GM21390 (cell line): ENCODE data around the gene PGAM5.
A peak's percentile ranks its signal among the peaks of the same experiment; 100 is the strongest.
"Not testable (repeated sequence)": the region's sequence is repeated elsewhere in the genome, so short reads cannot be mapped to it uniquely, and the experiment has no call there.

Experiments used
- ATAC-seq: cut with Tn5 transposase; IDR thresholded peaks from one replicate; pipeline ENCODE4 v1.9.1; 2021; ENCODE audit not compliant: unreplicated experiment

Gene PGAM5

DNA sequence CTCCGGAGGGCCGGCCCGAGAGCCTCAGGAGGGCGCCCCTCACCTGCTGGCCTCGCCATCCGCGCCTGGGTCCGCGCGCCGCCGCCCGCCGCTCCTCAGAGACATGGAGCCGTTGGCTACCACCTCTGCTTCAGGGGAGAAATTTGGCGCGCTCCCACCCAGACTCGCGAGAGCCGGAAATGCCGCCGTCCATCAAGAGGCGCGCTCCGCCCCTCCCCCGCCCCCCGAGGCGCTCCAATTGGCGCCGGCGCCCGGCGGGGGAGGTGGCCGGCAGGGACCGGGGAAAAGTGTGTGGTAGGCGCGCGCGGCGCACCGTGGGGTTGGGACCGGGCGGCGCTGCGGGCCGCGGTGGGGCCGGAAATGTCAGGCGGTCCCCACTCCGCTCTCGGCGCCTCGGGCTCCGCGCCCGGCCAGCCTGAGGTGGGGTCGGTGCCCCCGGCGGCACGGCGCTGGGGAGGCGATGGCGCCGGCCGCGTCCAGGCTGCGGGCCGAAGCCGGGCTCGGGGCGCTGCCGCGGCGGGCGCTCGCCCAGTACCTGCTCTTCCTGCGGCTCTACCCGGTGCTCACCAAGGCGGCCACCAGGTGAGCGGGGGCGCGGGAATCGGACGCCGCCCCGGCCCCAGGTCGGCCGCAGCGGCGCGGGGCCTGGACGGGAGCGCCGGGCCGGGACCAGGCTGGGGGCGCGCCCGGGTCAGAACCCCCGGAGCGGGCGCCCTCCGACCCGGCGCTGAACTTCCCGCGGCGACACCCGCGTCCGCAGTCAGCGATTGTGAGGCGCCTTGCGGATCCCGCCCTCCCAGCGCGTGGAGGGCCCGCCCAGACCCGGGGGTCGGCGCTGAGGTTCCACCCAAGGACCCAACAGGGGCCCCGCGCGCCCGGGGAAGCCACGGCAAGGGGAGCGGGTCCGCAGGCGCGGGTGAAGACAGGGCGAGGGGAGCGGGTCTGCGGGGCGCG lies 23.2 kb upstream of the PGAM5 start, which contains the start of the genes POLE and PXMP2:
Gene POLE (minus strand): TSS at position 132 of the 954 bp plus-strand sequence. CDS start 27 bp downstream, at position 105.
Gene PXMP2 (plus strand): TSS at position 377 of the 954 bp plus-strand sequence. CDS start 84 bp downstream, at position 461.
- ATAC-seq: peak; percentile 89

DNA sequence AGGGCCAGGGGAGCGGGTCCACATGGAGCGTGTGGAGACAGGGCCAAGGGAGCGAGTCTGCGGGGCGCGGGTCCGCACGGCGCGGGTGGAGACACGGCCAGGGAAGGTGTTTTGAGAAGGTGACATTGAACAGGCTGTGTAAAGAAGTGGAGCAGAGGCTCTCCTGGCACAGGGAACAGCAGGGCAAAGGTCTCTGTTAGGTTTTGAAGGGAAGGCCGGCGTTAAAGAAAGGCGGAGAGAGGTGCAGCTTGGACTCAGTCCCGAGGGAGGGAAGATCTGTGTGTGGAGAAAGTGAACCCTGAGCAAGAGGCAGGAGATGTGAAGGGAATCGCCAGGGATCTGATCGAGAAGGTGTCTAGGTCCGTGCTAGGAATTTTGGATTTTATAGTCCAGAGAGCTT lies 21.4 kb upstream of the PGAM5 start:
- no peak for ATAC-seq

DNA sequence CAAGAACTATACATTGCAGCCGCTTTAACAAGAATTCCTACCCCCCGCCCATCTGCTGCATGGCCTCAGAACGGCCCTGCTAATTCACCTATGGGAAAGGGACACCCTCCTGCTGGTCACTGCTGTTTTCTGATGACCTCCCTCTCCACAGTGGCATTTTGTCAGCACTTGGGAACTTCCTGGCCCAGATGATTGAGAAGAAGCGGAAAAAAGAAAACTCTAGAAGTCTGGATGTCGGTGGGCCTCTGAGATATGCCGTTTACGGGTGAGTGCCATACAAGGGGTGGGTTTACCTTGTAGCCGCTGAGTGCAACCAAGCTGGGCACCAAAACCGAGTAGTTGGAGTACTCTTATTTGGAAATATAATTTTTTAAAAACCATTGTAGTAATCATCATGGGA lies 20.5 kb upstream of the PGAM5 start:
- no peak for ATAC-seq

DNA sequence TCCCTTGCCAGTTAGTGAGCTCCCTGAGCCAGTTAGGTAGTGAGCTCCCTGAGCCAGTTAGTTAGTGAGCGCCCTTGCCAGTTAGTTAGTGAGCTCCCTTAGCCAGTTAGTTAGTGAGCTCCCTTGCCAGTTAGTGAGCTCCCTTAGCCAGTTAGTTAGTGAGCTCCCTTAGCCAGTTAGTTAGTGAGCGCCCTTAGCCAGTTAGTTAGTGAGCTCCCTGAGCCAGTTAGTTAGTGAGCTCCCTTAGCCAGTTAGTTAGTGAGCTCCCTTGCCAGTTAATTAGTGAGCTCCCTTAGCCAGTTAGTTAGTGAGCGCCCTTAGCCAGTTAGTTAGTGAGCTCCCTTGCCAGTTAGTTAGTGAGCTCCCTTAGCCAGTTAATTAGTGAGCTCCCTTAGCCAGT lies 18.6 kb upstream of the PGAM5 start:
- not testable (repeated sequence) for ATAC-seq

DNA sequence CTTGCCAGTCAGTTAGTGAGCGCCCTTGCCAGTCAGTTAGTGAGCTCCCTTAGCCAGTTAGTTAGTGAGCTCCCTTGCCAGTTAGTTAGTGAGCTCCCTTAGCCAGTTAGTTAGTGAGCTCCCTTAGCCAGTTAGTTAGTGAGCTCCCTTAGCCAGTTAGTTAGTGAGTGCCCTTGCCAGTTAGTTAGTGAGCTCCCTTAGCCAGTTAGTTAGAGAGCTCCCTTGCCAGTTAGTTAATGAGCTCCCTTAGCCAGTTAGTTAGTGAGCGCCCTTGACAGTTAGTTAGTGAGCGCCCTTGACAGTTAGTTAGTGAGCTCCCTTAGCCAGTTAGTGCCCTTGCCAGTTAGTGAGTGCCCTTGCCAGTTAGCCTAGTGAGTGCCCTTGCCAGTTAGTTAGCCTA lies 15.8 kb upstream of the PGAM5 start:
- ATAC-seq: not testable (repeated sequence)

DNA sequence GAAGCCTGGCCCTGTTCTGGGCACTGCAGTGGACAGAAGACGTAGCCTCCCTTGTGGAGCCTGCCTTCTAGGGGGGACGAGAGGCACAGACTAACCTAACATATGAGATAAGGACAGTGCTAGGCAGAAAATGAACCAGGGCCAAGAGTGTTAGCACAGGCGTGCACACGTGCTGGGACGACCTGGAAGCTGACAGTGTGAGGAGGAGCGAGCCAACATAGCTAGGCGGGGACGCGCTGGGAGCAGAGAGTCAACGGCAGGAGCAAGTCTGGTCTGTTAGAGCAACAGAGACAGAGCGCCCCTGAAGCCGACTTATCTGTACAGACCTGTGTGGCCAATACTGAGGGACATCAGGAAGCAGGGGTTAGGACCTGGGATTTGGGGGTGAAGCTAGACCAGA lies 15.2 kb upstream of the PGAM5 start:
- ATAC-seq: no peak

DNA sequence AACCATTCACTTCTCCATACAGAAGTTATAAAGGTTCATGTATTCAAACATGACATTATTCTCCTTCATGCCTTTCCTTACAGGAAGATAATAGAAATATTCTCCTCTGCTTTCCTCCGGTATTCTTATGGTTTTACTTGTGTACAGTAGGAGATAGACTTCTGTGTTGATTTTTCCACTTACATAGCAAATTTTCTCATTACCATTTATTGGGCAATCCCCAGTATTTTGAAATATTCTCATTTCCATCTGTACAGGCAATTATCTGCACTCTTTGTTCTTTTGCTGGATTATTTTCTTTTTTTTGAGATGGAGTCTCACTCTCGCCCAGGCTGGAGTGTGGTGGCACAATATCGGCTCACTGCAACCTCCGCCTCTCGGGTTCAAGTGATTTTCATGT lies 12.3 kb upstream of the PGAM5 start:
- no peak for ATAC-seq

DNA sequence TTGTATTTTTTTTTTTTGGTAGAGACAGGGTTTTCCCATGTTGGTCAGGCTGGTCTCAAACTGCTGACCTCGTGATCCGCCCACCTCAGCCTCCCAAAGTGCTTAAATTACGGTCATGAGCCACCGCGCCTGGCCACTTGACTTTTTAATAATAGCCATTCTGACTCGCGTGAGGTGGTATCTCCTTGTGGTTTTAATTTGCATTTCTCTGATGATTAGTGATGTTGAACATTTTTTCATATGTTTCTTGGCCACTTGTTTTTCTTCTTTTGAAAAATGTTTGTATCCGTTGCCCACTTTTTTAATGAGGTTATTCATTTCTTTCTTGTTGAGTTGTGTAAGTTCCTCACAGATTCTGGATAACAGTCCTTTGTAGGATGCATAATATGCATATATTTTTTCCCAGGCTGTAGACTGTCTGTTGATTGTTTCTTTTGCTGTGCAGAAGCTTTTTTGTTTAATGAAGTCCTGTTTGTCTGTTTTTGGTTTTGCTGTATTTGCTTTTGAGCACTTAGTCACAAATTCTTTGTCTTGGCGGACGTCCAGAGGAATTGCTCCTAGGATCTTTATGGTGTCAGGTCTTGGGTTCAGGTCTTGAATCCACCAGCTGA lies 10.3 kb upstream of the PGAM5 start:
- ATAC-seq: peak; percentile 58

DNA sequence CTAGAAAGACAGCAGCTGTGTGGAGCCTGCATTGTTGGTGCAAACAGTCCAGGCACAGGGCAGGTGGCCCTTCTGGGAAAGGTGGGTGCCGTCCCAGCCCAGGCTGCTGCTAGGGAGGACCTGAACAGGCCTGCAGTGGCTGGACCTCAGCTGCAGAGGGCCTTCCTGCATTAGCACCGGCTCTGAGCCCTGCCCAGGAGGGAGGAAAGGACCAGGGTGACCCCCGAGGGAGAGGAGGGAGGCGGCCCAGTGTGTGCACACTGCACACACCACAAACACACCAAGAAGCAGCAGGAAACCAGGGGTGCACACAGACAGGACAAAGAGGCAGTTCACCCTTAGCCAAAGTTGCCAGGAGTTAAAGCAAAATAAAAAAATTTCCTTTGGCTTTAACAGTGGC lies 8.0 kb upstream of the PGAM5 start:
- ATAC-seq: no peak

DNA sequence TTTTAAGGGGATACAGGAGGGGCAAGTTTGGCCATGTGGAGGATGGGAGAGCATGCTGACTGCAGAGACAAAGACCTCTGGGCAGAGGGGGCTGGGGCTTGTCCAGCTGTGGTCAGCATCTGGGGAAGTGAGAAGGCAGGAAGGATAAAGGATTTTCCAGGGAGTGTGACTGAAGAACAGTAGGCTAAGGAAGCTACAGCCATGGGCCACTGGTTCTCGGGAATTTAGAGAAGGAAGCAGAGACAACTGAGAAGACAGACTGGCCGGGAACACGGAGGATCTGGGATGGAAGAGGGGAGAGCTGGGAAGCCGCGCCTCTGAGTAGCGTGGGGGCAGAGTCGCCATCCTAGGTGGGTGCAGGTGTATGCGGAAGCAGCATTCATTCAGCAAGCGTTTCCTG lies 7.0 kb upstream of the PGAM5 start:
- ATAC-seq: no peak

DNA sequence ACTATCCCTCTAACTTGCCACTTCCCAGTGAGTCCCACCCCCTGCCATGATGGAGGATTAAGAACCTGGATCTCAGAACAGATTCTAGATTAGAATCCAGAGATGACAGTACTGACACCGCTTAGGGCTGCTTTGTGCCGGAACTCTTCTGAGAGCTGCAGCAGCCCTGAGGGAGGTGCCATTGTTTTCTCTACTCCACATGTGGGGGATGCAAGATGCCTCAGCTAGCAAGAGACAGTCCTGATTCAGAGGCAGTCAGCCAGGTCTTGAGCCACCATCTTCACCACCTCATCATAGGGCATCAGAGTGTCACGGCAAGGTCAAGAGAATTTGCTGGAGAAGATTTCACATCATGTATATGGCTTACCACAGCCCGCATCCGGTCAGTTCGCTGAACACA lies 3.4 kb upstream of the PGAM5 start:
- no peak for ATAC-seq

DNA sequence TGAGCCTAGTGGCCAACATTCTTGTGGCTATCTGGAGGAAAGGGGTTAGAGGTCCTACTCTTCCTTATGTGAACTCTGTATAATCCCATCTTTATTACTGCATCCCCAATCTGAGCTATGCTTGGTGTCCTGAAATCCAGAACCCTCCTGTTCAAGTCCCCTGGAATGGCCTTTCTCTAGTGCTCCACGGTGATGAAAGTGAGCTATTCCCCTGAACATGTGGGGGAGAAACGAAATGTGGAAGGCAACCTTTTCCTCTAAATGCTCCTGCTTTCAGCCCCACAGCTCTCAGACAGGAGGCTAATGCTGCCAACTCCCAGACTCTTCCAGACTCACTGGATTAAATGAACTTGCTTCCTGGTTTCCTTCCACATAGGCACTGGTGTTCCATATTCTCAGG lies 2.5 kb upstream of the PGAM5 start:
- no peak for ATAC-seq

DNA sequence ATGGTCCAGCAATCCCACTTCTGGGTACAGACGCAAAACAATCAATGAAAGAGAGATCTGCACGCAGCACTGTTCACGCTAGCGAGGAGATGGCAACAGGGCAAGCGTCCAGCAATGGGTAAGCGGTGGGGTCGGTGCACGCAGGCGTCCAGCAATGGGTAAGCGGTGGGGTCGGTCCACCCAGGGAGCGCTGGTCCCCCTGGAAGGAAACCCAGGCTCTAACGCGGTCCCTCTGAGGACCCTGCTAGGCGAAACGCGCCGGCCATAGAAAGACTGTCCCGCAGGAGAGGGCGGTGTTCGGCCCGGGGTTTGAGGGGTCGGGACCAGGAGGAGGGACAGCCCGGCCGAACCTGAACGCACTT lies 618 bp upstream of the PGAM5 start:
- ATAC-seq: peak; percentile 26

DNA sequence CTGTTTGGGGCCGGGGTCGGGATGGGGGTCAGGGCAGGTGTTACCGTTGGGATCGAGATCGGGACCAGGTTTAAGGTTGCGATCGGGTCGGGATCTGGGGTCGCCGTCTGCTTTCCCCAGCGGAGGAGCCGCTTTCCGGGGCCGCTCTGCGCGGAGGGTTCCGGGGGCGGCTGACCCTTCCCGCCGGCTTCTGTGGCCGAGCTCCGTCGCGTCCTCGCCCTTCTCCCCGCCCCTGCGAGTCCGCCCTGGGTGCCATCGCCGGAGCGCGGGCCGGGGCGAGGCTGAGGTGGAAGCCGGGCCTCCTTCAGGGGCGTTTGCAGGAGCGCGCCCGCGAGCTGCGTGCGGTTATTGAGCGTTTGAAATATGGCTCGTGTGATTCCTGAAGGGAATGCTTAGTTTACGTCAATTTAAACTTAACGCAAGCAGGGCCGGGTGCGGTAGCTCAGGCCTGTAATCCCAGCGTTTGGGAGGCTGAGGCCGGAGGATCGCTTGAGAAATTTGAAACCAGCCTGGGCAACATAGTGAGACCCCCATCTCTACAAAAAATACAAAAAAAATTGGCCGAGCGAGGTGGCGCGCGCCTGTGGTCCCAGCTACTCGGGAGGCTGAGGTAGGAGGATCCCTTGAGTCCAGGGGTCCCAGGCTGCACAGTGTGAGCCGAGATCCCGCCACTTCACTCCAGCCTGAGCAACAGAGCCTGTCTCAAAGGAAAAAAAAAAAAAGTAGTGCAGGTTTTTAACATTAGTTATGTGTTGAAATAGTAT lies 620 bp downstream of the PGAM5 start:
- ATAC-seq: peak; percentile 18

DNA sequence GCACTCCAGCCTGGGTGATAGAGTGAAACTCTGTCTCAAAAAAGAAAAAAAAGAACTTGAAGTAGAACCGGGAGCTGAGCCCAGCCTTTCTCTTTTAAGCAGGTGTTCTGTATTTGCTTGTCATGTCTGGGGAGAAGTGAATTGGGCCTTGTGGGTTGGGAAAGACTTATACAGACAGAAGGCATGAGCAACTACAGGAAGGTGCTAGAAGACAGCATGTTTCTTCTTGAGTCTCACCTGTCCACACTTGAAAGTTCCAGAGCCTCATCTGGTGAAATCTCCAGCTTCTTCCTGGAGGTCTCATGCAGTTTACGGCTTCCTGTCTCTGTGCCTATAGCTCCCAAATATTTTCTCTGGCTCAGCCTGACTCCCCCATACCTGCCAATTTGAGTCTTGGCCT lies 2.5 kb downstream of the PGAM5 start:
- ATAC-seq: no peak

DNA sequence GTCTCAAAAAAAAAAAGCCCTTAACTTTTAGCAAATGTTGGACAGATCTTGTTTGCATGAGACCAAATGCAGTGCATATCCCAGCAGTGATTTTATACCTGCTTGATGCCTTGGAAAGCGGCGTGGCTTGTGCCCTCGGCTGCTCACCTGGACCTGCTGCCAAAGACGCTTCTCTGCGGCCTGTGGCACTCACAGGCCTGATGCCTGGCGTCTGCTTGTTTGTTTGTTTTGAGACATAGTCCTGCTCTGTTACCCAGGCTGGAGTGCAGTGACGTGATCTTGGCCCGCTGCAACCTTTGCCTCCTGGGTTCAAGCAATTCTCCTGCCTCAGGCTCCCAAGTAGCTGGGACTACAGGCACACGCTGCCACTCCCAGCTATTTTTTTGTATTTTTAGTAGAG lies 5.2 kb downstream of the PGAM5 start:
- ATAC-seq: no peak

DNA sequence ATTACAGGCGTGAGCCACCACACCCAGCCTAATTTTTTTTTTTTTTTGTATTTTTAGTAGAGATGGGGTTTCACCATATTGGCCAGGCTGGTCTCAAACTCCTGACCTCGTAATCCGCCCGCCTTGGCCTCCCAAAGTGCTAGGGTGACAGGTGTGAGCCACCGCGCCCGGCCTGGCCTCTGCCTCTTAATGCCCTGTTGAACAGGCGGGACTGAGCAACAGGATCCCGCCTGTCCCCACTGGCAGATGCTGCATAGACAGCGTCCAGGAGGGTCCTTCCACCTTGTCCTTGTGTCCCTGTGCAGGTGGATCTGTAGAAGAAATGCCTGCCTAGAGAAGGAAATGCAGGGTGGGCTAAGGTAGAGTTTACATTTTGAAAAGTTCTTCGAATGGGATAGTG lies 5.7 kb downstream of the PGAM5 start:
- no peak for ATAC-seq

DNA sequence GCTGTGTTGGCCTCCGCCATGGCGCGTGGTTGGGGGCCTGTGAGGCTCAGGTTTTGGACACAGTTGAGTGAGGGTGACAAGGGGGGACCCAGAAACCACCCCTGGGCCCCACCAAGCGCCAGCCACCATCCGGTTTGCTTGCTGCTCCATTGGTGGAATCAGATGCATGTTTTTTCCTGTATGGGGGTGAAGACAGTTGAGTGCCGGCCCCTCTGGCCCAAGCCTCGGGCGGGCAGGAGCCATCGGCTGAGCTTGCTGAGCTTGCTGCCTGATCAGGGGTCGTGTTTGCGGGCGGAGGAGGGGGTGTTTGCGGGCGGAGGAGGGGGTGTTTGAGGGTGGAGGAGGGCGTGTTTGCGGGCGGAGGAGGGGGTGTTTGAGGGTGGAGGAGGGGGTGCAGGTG lies 6.4 kb downstream of the PGAM5 start:
- no peak for ATAC-seq

DNA sequence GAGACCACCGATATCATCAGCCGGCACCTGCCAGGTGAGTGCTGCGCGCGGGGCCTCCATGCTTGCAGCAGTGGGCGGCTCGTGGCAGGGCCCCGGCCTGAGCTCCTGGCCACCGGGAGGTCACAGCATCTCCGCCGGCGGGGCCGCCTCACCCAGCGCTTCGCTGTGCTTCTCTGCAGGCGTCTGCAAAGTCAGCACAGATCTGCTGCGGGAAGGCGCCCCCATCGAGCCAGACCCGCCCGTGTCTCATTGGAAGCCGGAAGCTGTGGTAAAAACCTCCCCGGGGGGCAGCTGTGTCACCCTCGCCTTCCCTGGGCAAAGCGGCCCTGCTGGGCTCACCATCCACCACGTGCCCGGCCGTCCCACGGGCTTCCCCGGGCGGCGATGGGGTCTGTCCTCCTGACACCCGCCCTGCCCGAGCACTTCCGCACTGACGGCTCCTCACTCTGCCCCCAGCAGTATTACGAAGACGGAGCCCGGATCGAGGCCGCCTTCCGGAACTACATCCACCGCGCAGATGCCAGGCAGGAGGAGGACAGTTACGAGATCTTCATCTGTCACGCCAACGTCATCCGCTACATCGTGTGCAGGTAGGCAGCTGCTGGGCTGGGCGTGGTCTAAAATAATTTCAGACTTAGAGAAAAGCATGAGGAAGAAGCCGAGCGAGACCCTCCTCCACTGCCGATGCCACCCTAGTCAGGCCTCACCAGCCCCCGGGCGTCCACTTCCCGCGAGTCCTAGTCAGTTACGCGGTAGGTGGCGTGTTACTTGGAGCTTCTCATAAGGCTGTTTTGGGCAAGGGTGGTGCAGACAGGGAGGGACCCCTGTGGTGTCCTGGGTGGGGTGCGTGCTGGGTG lies 7.1 kb downstream of the PGAM5 start:
- ATAC-seq: no peak

DNA sequence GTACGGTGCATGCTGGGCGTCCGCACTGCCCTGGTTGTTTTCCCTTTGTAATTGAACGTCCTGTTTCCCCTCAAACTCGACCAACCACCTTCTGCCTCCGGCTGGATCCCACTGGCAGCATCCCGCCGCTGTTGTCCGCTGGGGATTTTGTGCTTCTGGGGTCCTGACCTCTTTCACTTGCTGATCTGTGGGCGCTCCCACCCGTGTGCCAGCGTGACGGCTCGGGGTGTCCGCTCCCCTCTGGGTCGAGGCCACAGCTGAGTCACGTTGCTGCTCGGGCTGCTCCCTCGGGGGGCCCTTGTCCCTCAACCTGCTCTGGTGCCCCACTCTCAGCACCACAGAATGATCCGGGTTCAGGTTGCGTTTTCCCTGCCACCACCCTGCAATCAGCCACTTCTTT lies 8.0 kb downstream of the PGAM5 start:
- ATAC-seq: no peak
